NCI-H1436 treated with DMSO at 0.1 percent for 48 hours (cell line): Measurements from ENCODE around the gene APOBEC3H.

ENCODE experiments used
- DNase-seq: peaks from one replicate; lab custom pipeline; 2025; lab: John Stamatoyannopoulos, UW

APOBEC3H gene

GRCh38 chr22:39135092-39135896, 38.2 kb downstream of the APOBEC3H start:
- no peak for DNase-seq

- no peak for DNase-seq
Observed at GRCh38 chr22:39136317-39136716, 39.3 kb downstream of the APOBEC3H start.

- no peak for DNase-seq
Observed at GRCh38 chr22:39138357-39138997, 41.4 kb downstream of the APOBEC3H start.

GRCh38 chr22:39139933-39140332, 42.9 kb downstream of the APOBEC3H start:
- DNase-seq = no peak

- no peak for DNase-seq
Observed at GRCh38 chr22:39142088-39142680, 45.1 kb downstream of the APOBEC3H start.

GRCh38 chr22:39144101-39144767, 47.2 kb downstream of the APOBEC3H start:
- DNase-seq = no peak

GRCh38 chr22:39146256-39147101, 49.4 kb downstream of the APOBEC3H start:
- DNase-seq = no peak

- no peak for DNase-seq
Observed at GRCh38 chr22:39147335-39148025, 50.4 kb downstream of the APOBEC3H start.

GRCh38 chr22:39148026-39148726, 51.1 kb downstream of the APOBEC3H start:
- DNase-seq = no peak

- DNase-seq = no peak
Observed at GRCh38 chr22:39148727-39149535, 51.9 kb downstream of the APOBEC3H start.

GRCh38 chr22:39149915-39150847, 53.1 kb downstream of the APOBEC3H start:
- no peak for DNase-seq

- DNase-seq = no peak
Observed at GRCh38 chr22:39150848-39151215, 53.8 kb downstream of the APOBEC3H start.

- no peak for DNase-seq
Observed at GRCh38 chr22:39151329-39151975, 54.4 kb downstream of the APOBEC3H start.

GRCh38 chr22:39152024-39152510, 55.0 kb downstream of the APOBEC3H start:
- no peak for DNase-seq

- no peak for DNase-seq
Observed at GRCh38 chr22:39152511-39153219, 55.6 kb downstream of the APOBEC3H start, which contains the start of gene CBX7. TSS of gene CBX7 (minus strand) at chr22:39152680. CDS start at chr22:39152444, 236 bp downstream.

- no peak for DNase-seq
Observed at GRCh38 chr22:39153220-39153717, 56.2 kb downstream of the APOBEC3H start.
